ENCODE results near the gene TMEM178B.

DNA sequence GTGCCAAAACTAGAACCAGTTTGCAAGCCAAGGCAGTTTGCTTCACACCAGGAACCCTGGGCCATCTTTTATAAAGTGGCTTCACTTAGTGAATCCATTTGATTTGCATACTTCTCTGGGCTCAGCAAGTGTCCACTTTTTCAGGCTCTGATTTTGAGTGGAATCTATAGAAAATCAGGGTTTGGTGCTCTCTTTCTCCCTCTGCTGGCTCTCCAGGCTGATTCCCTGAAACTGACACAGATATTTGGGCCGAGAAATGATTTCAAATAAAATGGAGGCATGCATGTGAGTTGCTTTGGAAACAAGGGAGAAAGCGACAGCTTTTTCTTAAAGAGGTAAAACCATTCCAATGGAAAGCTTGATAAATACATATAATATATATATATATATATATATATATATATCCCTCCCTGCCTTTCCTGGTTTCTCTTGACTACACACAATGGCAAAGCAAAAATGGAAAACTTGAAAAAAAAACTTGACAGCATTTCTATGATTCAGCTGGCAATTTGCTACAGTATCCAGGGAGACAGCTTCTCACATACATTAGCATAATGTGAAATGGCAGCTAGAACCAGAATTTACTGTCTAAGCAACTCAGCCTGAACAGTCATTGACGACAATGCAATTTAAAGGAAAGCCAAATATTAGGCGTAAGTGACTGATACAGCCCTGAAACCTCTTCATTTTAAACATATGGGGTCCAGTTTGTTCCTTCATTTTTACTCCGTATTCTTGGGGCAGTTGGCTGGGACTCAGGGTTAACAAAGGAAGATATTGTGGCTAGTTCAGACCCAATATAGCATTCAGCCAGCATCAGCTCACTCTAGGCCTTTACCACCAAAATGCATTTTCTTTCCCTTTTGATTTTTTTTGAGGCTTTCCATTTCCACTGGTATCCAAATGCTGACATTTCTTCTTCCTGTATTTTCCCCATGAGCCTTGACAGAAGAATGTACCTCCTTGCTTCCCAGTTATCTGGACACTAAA lies 188.5 kb downstream of the TMEM178B start:
- TF ChIP-seq EZH2 (IDR thresholded peaks at IDR 0.05) = no peak
- no peak for TF ChIP-seq POLR2AphosphoS5 (IDR thresholded peaks at IDR 0.05; ENCODE audit: borderline replicate concordance, low read depth, low read length)
- no peak for TF ChIP-seq FOXP2 (optimal IDR thresholded peaks at IDR 0.05; ENCODE audit: control extremely low read depth, extremely low read length, insufficient read depth)
